Astrocyte (in vitro differentiated cells and primary cell): ENCODE measurements around the gene STXBP5.

Source experiments
- EZH2 ChIP-seq: IDR thresholded peaks from 2 replicates; pipeline ENCODE4 v1.6.1; 2012; ENCODE audit warnings: mild to moderate bottlenecking, low read length, inconsistent platforms; ENCODE audit not compliant: insufficient read depth
- TF ChIP-seq, protein P1 (sequence below): IDR thresholded peaks from 2 replicates; pipeline ENCODE4 v1.5.1; 2011; ENCODE audit warnings: low read depth, mild to moderate bottlenecking, inconsistent platforms, low read length, moderate library complexity; ENCODE audit not compliant: insufficient read depth

DNA sequence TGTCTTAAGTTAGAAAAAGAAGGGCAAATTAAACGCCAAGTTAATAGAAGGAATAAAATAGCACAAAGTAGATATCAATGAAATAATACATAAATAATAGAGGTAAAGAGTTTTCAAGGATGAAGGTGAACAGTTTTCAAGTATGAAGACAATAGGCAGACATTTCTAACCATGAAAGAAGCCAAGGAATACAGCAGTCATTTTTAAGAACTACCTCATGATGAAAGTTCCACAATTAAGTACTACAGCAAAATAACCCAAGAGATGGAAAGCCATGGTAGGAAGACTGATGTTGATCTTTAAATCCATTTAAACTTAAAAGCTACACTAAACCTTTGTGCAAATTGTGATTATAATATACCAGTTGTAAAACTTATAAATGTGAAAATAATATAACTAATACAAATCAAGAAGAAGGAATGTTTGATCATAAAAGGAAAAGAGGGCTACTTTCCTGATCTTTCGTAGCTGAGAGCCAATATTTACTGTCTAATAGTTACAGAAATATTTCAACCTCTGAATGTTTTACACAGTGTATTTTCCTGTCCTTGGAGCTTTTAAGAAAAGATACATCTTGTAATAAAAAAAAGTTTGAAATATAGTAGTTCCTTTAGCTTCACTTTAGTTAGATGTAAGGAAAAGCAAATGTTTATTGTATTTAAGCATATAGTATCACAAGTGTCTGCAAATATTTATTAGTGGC is 143.1 kb downstream of the STXBP5 start:
- TF ChIP-seq, protein P1, sequence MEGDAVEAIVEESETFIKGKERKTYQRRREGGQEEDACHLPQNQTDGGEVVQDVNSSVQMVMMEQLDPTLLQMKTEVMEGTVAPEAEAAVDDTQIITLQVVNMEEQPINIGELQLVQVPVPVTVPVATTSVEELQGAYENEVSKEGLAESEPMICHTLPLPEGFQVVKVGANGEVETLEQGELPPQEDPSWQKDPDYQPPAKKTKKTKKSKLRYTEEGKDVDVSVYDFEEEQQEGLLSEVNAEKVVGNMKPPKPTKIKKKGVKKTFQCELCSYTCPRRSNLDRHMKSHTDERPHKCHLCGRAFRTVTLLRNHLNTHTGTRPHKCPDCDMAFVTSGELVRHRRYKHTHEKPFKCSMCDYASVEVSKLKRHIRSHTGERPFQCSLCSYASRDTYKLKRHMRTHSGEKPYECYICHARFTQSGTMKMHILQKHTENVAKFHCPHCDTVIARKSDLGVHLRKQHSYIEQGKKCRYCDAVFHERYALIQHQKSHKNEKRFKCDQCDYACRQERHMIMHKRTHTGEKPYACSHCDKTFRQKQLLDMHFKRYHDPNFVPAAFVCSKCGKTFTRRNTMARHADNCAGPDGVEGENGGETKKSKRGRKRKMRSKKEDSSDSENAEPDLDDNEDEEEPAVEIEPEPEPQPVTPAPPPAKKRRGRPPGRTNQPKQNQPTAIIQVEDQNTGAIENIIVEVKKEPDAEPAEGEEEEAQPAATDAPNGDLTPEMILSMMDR, result no peak
- no peak for TF ChIP-seq EZH2
